HepG2 (cell line): ENCODE results near the gene COX4I2. TPM values are rescaled to one million over a fixed set of nuclear protein-coding genes. Genes with fewer than 3 reads are reported as not detected.

ENCODE experiments used
- BCL6 ChIP-seq: IDR thresholded peaks from 2 replicates; pipeline ENCODE4 v1.6.1; 2016; ENCODE audit warnings: missing genetic modification reagents, missing compliant biosample characterization
- FIP1L1 ChIP-seq: fragments of 200-400 bp; formaldehyde crosslinking; IDR thresholded peaks from 2 replicates; pipeline ENCODE4 v1.6.1; 2018; ENCODE audit warnings: low read depth, mild to moderate bottlenecking, low read length, moderate library complexity, borderline replicate concordance; ENCODE audit not compliant: insufficient read depth
- GATA4 ChIP-seq: sonication (generic); IDR thresholded peaks from 2 replicates; pipeline ENCODE4 v1.6.1; 2016; ENCODE audit warnings: antibody characterized with exemption, low read depth, borderline replicate concordance
- HHEX ChIP-seq: IDR thresholded peaks from 2 replicates; pipeline ENCODE4 v1.6.1; 2016; ENCODE audit warnings: control low read depth
- HMG20B ChIP-seq: conservative IDR thresholded peaks from 2 replicates; pipeline ENCODE4 v1.6.1; 2016; ENCODE audit warnings: missing genetic modification reagents, missing compliant biosample characterization
- KDM4B ChIP-seq: sonication (generic); formaldehyde crosslinking; IDR thresholded peaks from 2 replicates; pipeline ENCODE4 v1.4.0; 2020; ENCODE audit warnings: missing genetic modification reagents
- LCORL ChIP-seq, 2 experiments: fragments of 450-650 bp in 1 of 2; sonication (generic) in 1 of 2; formaldehyde crosslinking in 1 of 2; IDR thresholded peaks; 2 replicates each; pipeline versions ENCODE4 v1.5.0 to v1.6.1; 2017 to 2020; ENCODE audit warnings: antibody characterized with exemption in 1 of 2, missing genetic modification reagents in 1 of 2
- MAFK ChIP-seq, 2 experiments: IDR thresholded peaks in 1 of 2; conservative IDR thresholded peaks in 1 of 2; 2 replicates each; pipeline ENCODE4 v1.6.1; 2011; ENCODE audit warnings: improper control_type of control experiment in 2 of 2, low read length in 2 of 2
- MIER2 ChIP-seq: IDR thresholded peaks from 2 replicates; pipeline ENCODE4 v1.6.1; 2016; ENCODE audit warnings: missing biosample characterization, missing genetic modification reagents
- POGZ ChIP-seq: sonication (generic); formaldehyde crosslinking; IDR thresholded peaks from 2 replicates; pipeline ENCODE4 v1.4.0; 2020; ENCODE audit warnings: mild to moderate bottlenecking, missing genetic modification reagents
- RFX3 ChIP-seq: IDR thresholded peaks from 2 replicates; pipeline ENCODE4 v1.6.1; 2016; ENCODE audit warnings: missing biosample characterization, missing genetic modification reagents
- ZBTB7B ChIP-seq: sonication (generic); formaldehyde crosslinking; IDR thresholded peaks from 2 replicates; pipeline ENCODE4 v1.4.0; 2020; ENCODE audit warnings: missing genetic modification reagents
- ZNF124 ChIP-seq: sonication (generic); formaldehyde crosslinking; IDR thresholded peaks from 2 replicates; pipeline ENCODE4 v1.4.0; 2020; ENCODE audit warnings: missing genetic modification reagents
- ZSCAN25 ChIP-seq: sonication (generic); formaldehyde crosslinking; IDR thresholded peaks from 2 replicates; pipeline ENCODE4 v1.8.0; 2022; ENCODE audit warnings: mild to moderate bottlenecking, missing genetic modification reagents
- polyA plus RNA-seq, 8 experiments: library from polyadenylated mRNA; depleted of rRNA in 3 of 8; stranded (reverse) in 7 of 8; unstranded in 1 of 8; fragments of >200 nt; fragmentation: Illumina TruSeq in 4 of 8; extraction: Trizol in 4 of 8; gene quantifications; 2 replicates each; pipeline versions ENCODE4 v1.2.1 to v1.2.3, GENCODE V29; 2011 to 2016; ENCODE audit warnings: low read depth in 4 of 8, missing spikeins in 1 of 8, mixed read lengths in 1 of 8; ENCODE audit not compliant: insufficient read depth in 1 of 8
- total RNA-seq, 5 experiments: library from RNA; depleted of rRNA; stranded (reverse); fragments of >200 nt; fragmentation: Illumina TruSeq; extraction: Trizol; gene quantifications; 2 replicates each; pipeline ENCODE4 v1.2.3, GENCODE V29; 2016; ENCODE audit warnings: low read depth in 1 of 5
- TF ChIP-seq, protein P1 (sequence below): sonication (generic); formaldehyde crosslinking; IDR thresholded peaks from 2 replicates; pipeline ENCODE4 v1.5.1; 2020; ENCODE audit warnings: mild to moderate bottlenecking, missing genetic modification reagents, borderline replicate concordance
- TF ChIP-seq, protein P2 (sequence below): sonication (generic); formaldehyde crosslinking; IDR thresholded peaks from 2 replicates; pipeline ENCODE4 v1.8.0; 2022; ENCODE audit warnings: missing genetic modification reagents, mild to moderate bottlenecking, moderate library complexity, borderline replicate concordance
- TF ChIP-seq, protein P3 (sequence below): sonication (generic); formaldehyde crosslinking; IDR thresholded peaks from 2 replicates; pipeline ENCODE4 v1.9.0; 2021; ENCODE audit warnings: missing genetic modification reagents, mild to moderate bottlenecking, borderline replicate concordance
- TF ChIP-seq, protein P4 (sequence below): sonication (generic); formaldehyde crosslinking; IDR thresholded peaks from 2 replicates; pipeline ENCODE4 v1.5.0; 2020; ENCODE audit warnings: mild to moderate bottlenecking, missing genetic modification reagents

Gene COX4I2
- total and polyA plus RNA-seq, 2 of the 13 experiments (the other 11 are each of a cell fraction or from before 2014, with no cell fraction given) = 1.1 TPM; not detected in 1

DNA sequence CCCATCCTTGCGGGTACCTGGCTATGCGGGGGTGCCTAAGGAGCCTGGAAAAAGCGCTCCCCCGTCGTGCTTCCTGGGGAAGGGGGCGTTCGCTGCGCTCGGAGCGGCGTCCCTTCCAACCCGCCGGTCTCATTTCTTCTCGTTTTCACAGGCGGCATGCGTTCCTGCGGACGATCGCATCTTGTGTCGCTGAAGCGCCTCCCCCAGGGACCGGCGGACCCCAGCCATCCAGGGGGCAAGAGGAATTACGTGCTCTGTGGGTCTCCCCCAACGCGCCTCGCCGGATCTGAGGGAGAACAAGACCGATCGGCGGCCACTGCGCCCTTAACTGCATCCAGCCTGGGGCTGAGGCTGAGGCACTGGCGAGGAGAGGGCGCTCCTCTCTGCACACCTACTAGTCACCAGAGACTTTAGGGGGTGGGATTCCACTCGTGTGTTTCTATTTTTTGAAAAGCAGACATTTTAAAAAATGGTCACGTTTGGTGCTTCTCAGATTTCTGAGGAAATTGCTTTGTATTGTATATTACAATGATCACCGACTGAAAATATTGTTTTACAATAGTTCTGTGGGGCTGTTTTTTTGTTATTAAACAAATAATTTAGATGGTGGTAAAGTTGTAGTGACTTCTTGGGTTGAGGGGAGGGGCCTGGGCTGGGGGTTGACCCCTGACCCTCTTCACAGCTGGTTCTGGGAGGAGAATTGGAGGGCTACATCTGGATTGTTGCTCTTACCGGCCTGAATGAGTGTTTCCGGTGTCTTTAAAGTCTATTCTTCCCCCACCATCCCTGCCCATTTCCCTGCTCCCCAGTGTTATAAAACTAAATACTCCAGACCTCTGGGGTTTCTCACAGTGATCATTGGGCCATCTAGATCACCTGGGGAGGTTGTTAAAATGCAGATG, 31.6 kb upstream of the COX4I2 start (continued):
- TF ChIP-seq, protein P1, sequence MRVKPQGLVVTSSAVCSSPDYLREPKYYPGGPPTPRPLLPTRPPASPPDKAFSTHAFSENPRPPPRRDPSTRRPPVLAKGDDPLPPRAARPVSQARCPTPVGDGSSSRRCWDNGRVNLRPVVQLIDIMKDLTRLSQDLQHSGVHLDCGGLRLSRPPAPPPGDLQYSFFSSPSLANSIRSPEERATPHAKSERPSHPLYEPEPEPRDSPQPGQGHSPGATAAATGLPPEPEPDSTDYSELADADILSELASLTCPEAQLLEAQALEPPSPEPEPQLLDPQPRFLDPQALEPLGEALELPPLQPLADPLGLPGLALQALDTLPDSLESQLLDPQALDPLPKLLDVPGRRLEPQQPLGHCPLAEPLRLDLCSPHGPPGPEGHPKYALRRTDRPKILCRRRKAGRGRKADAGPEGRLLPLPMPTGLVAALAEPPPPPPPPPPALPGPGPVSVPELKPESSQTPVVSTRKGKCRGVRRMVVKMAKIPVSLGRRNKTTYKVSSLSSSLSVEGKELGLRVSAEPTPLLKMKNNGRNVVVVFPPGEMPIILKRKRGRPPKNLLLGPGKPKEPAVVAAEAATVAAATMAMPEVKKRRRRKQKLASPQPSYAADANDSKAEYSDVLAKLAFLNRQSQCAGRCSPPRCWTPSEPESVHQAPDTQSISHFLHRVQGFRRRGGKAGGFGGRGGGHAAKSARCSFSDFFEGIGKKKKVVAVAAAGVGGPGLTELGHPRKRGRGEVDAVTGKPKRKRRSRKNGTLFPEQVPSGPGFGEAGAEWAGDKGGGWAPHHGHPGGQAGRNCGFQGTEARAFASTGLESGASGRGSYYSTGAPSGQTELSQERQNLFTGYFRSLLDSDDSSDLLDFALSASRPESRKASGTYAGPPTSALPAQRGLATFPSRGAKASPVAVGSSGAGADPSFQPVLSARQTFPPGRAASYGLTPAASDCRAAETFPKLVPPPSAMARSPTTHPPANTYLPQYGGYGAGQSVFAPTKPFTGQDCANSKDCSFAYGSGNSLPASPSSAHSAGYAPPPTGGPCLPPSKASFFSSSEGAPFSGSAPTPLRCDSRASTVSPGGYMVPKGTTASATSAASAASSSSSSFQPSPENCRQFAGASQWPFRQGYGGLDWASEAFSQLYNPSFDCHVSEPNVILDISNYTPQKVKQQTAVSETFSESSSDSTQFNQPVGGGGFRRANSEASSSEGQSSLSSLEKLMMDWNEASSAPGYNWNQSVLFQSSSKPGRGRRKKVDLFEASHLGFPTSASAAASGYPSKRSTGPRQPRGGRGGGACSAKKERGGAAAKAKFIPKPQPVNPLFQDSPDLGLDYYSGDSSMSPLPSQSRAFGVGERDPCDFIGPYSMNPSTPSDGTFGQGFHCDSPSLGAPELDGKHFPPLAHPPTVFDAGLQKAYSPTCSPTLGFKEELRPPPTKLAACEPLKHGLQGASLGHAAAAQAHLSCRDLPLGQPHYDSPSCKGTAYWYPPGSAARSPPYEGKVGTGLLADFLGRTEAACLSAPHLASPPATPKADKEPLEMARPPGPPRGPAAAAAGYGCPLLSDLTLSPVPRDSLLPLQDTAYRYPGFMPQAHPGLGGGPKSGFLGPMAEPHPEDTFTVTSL = peak; percentile 36; the same call in 1 of the 2 replicates
- 0 out of 2 replicates have a peak, but pooled peaks have one; percentile 34 for TF ChIP-seq ZSCAN25 (CRISPR knock-in tag)
- TF ChIP-seq, protein P2, sequence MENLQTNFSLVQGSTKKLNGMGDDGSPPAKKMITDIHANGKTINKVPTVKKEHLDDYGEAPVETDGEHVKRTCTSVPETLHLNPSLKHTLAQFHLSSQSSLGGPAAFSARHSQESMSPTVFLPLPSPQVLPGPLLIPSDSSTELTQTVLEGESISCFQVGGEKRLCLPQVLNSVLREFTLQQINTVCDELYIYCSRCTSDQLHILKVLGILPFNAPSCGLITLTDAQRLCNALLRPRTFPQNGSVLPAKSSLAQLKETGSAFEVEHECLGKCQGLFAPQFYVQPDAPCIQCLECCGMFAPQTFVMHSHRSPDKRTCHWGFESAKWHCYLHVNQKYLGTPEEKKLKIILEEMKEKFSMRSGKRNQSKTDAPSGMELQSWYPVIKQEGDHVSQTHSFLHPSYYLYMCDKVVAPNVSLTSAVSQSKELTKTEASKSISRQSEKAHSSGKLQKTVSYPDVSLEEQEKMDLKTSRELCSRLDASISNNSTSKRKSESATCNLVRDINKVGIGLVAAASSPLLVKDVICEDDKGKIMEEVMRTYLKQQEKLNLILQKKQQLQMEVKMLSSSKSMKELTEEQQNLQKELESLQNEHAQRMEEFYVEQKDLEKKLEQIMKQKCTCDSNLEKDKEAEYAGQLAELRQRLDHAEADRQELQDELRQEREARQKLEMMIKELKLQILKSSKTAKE (CRISPR knock-in tag) = peak; percentile 59; the same call in 1 of the 2 replicates
- no peak for TF ChIP-seq RFX3 (CRISPR knock-in tag)
- TF ChIP-seq ZBTB7B (CRISPR knock-in tag) = peak; percentile 55; the same call in 1 of the 2 replicates
- TF ChIP-seq, protein P3, sequence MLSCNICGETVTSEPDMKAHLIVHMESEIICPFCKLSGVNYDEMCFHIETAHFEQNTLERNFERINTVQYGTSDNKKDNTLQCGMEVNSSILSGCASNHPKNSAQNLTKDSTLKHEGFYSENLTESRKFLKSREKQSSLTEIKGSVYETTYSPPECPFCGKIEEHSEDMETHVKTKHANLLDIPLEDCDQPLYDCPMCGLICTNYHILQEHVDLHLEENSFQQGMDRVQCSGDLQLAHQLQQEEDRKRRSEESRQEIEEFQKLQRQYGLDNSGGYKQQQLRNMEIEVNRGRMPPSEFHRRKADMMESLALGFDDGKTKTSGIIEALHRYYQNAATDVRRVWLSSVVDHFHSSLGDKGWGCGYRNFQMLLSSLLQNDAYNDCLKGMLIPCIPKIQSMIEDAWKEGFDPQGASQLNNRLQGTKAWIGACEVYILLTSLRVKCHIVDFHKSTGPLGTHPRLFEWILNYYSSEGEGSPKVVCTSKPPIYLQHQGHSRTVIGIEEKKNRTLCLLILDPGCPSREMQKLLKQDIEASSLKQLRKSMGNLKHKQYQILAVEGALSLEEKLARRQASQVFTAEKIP (CRISPR knock-in tag) = no peak
- no peak for TF ChIP-seq KDM4B (CRISPR knock-in tag)
- no peak for TF ChIP-seq BCL6
- peak; percentile 82; the same call in 1 of the 2 replicates for TF ChIP-seq FIP1L1
- TF ChIP-seq HHEX (CRISPR knock-in tag) = no peak
- no peak for TF ChIP-seq POGZ (CRISPR knock-in tag)
- TF ChIP-seq GATA4 = no peak
- no peak for TF ChIP-seq MIER2 (CRISPR knock-in tag)
- TF ChIP-seq ZNF124 (CRISPR knock-in tag) = no peak
- no peak for TF ChIP-seq HMG20B
- TF ChIP-seq, protein P4, sequence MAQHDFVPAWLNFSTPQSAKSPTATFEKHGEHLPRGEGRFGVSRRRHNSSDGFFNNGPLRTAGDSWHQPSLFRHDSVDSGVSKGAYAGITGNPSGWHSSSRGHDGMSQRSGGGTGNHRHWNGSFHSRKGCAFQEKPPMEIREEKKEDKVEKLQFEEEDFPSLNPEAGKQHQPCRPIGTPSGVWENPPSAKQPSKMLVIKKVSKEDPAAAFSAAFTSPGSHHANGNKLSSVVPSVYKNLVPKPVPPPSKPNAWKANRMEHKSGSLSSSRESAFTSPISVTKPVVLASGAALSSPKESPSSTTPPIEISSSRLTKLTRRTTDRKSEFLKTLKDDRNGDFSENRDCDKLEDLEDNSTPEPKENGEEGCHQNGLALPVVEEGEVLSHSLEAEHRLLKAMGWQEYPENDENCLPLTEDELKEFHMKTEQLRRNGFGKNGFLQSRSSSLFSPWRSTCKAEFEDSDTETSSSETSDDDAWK (CRISPR knock-in tag) = no peak
- TF ChIP-seq LCORL (IDR thresholded peaks at IDR 0.05) = no peak
- TF ChIP-seq LCORL (CRISPR knock-in tag; IDR thresholded peaks at IDR 0.05) = no peak; the same call in 1 of the 2 replicates
- no peak for TF ChIP-seq MAFK (conservative IDR thresholded peaks at IDR 0.05 in 1 of 2, IDR thresholded peaks at IDR 0.05 in 1 of 2; ENCODE audit: low read length in 2 of 2)
